HCT116 (cell line): ENCODE data around the gene PLPP6. TPM values are rescaled to one million over a fixed set of nuclear protein-coding genes. Genes with fewer than 3 reads are reported as not detected.

Experiments
- ATAC-seq: fragments of 200-7000 bp; cut with Tn5 transposase; 2 replicates; pipeline ENCODE4 v1.9.1; 2020; ENCODE audit warnings: mild to moderate bottlenecking, moderate library complexity
- BruUV-seq: library from RNA; stranded (reverse); fragments of 400-500 nt; replicated peaks from 2 replicates; lab custom pipeline; 2021; lab: Mats Ljungman, UMichigan
- CTCF ChIA-PET: fragments of 300-600 bp; sonication (Branson Sonifier 250); formaldehyde crosslinking; loops from one replicate; lab custom pipeline; 2021; ENCODE audit warnings: antibody characterized with exemption; lab: Charles Lee
- POLR2A ChIA-PET: fragments of 300-600, 350-600 bp; sonication (Branson Sonifier 250); formaldehyde crosslinking; loops from one replicate; lab custom pipeline; 2021; ENCODE audit warnings: antibody characterized with exemption; lab: Charles Lee
- RAD21 ChIA-PET, 2 experiments: fragments of 300-600 bp; sonication (Branson Sonifier 250); formaldehyde crosslinking; loops; one replicate each; lab custom pipeline; 2023; ENCODE audit warnings: low total read pairs in 2 of 2; ENCODE audit not compliant: uncharacterized antibody in 2 of 2, unreplicated experiment in 2 of 2, low non-redundant PET in 1 of 2; lab: Charles Lee
- DNase-seq: peaks from one replicate; pipeline ENCODE4 v3.0.0-alpha.2; 2010; ENCODE audit warnings: low read depth, low spot score
- H2AFZ ChIP-seq: fragments of 200-600 bp; shearing (Covaris generic), sonication (generic); 2 replicates; pipeline ENCODE4 v1.6.1; 2017; ENCODE audit warnings: low read depth, mixed run types, mixed read lengths, antibody characterized with exemption, low read length; ENCODE audit not compliant: poor library complexity, severe bottlenecking
- H3K27ac ChIP-seq: 2 replicates; pipeline ENCODE4 v1.5.1; 2012; ENCODE audit warnings: low read depth, low read length
- H3K27me3 ChIP-seq: fragments of 200-600 bp; sonication (generic); 2 replicates; pipeline ENCODE4 v1.6.1; 2016; ENCODE audit warnings: mixed run types, low read length, mixed read lengths; ENCODE audit not compliant: insufficient read depth
- H3K36me3 ChIP-seq, 2 experiments: fragments of 200-500 bp in 1 of 2; fragments of 200-600 bp in 1 of 2; sonication (Bioruptor generic) in 1 of 2; sonication (generic) in 1 of 2; 2 replicates each; pipeline versions ENCODE4 v1.5.1 to v1.6.1; 2014 to 2016; ENCODE audit warnings: low read length in 2 of 2, inconsistent platforms in 1 of 2, mixed read lengths in 1 of 2, mixed run types in 1 of 2; ENCODE audit not compliant: insufficient read depth in 2 of 2, control insufficient read depth in 1 of 2
- H3K4me1 ChIP-seq, 2 experiments: fragments of 200-600 bp in 1 of 2; sonication (generic) in 1 of 2; 2 replicates each; pipeline versions ENCODE4 v1.5.1 to v1.6.1; 2012 to 2017; ENCODE audit warnings: low read length in 2 of 2, inconsistent platforms in 1 of 2, mild to moderate bottlenecking in 1 of 2, mixed read lengths in 1 of 2, mixed run types in 1 of 2, moderate library complexity in 1 of 2; ENCODE audit not compliant: insufficient read depth in 2 of 2, control insufficient read depth in 1 of 2
- H3K4me2 ChIP-seq: fragments of 200-600 bp; sonication (generic); 2 replicates; pipeline ENCODE4 v1.6.1; 2017; ENCODE audit warnings: mixed run types, low read length, mixed read lengths
- H3K4me3 ChIP-seq, 2 experiments: fragments of 200-600 bp in 1 of 2; sonication (generic) in 1 of 2; replicated peaks in 1 of 2; 2 replicates each; pipeline ENCODE4 v1.5.1; 2011 to 2016; ENCODE audit warnings: low read length in 2 of 2, control low read depth in 1 of 2, low read depth in 1 of 2, mild to moderate bottlenecking in 1 of 2, mixed read lengths in 1 of 2, mixed run types in 1 of 2
- H3K79me2 ChIP-seq: fragments of 200-600 bp; sonication (generic); 2 replicates; pipeline ENCODE4 v1.6.1; 2017; ENCODE audit warnings: mild to moderate bottlenecking, mixed run types, low read length, moderate library complexity, mixed read lengths; ENCODE audit not compliant: insufficient read depth
- H3K9ac ChIP-seq: fragments of 200-600 bp; sonication (generic); 2 replicates; pipeline ENCODE4 v1.6.1; 2016; ENCODE audit warnings: low read length, mixed read lengths
- H3K9me2 ChIP-seq: fragments of 200-600 bp; sonication (generic), shearing (Covaris generic); 2 replicates; pipeline ENCODE4 v1.6.1; 2017; ENCODE audit warnings: mixed run types, mild to moderate bottlenecking, moderate library complexity; ENCODE audit not compliant: insufficient read depth
- H3K9me3 ChIP-seq, 2 experiments: fragments of 200-500 bp in 1 of 2; fragments of 200-600 bp in 1 of 2; sonication (Bioruptor generic) in 1 of 2; sonication (generic) in 1 of 2; 2 replicates each; pipeline ENCODE4 v1.6.1; 2014 to 2017; ENCODE audit warnings: low read length in 2 of 2, mixed read lengths in 2 of 2, inconsistent platforms in 1 of 2, low read depth in 1 of 2, mild to moderate bottlenecking in 1 of 2, mixed run types in 1 of 2, moderate library complexity in 1 of 2; ENCODE audit not compliant: control insufficient read depth in 1 of 2, insufficient read depth in 1 of 2
- H4K20me1 ChIP-seq: fragments of 200-600 bp; sonication (generic), shearing (Covaris generic); 2 replicates; pipeline ENCODE4 v1.6.1; 2017; ENCODE audit warnings: mixed run types, mild to moderate bottlenecking, moderate library complexity; ENCODE audit not compliant: insufficient read depth
- ATF3 ChIP-seq: IDR thresholded peaks from 2 replicates; pipeline ENCODE4 v1.6.1; 2012
- CEBPB ChIP-seq: IDR thresholded peaks from 2 replicates; pipeline ENCODE4 v1.6.1; 2012; ENCODE audit warnings: low read depth
- CTCF ChIP-seq, 3 experiments: fragments of 200-600 bp in 1 of 3; sonication (generic) in 1 of 3; IDR thresholded peaks in 2 of 3; conservative IDR thresholded peaks in 1 of 3; 2 replicates each; pipeline ENCODE4 v1.5.1; 2012 to 2017; ENCODE audit warnings: low read depth in 2 of 3, low read length in 2 of 3, antibody characterized with exemption in 1 of 3, borderline replicate concordance in 1 of 3, control low read depth in 1 of 3, mild to moderate bottlenecking in 1 of 3, mixed read lengths in 1 of 3, mixed run types in 1 of 3, moderate library complexity in 1 of 3; ENCODE audit not compliant: insufficient read depth in 1 of 3
- EGR1 ChIP-seq: IDR thresholded peaks from 2 replicates; pipeline ENCODE4 v1.6.1; 2012; ENCODE audit warnings: low read depth
- ELF1 ChIP-seq: IDR thresholded peaks from 2 replicates; pipeline ENCODE4 v1.6.1; 2012; ENCODE audit warnings: low read depth, borderline replicate concordance
- EZH2 ChIP-seq: fragments of 200-600 bp; sonication (generic); IDR thresholded peaks from 2 replicates; pipeline ENCODE4 v1.6.1; 2017; ENCODE audit warnings: antibody characterized with exemption, mixed run types
- EZH2phosphoT487 ChIP-seq: fragments of 200-600 bp; IDR thresholded peaks from 2 replicates; pipeline ENCODE4 v1.6.1; 2018; ENCODE audit warnings: antibody characterized with exemption, borderline replicate concordance
- JUND ChIP-seq: IDR thresholded peaks from 2 replicates; pipeline ENCODE4 v1.6.1; 2012
- RAD21 ChIP-seq: IDR thresholded peaks from 2 replicates; pipeline ENCODE4 v1.6.1; 2012; ENCODE audit warnings: low read depth, mild to moderate bottlenecking
- SIN3A ChIP-seq: IDR thresholded peaks from 2 replicates; pipeline ENCODE4 v1.6.1; 2012; ENCODE audit warnings: low read depth
- SRF ChIP-seq: IDR thresholded peaks from 2 replicates; pipeline ENCODE4 v1.6.1; 2012; ENCODE audit warnings: low read depth
- TCF7L2 ChIP-seq: IDR thresholded peaks from 2 replicates; pipeline ENCODE4 v1.7.0; 2011; ENCODE audit warnings: borderline replicate concordance, inconsistent platforms; ENCODE audit not compliant: insufficient read depth, insufficient read length; ENCODE audit errors: extremely low read depth
- ZNF274 ChIP-seq: fragments of 200-500 bp; sonication (Bioruptor generic); IDR thresholded peaks from 2 replicates; pipeline ENCODE4 v1.6.1; 2014; ENCODE audit warnings: mild to moderate bottlenecking, low read depth, low read length, inconsistent platforms
- intact Hi-C: fragments of 100-400 bp; cut with micrococcal nuclease; formaldehyde crosslinking; loops from 2 replicates; pipeline ENCODE4 v1.10.0; 2022
- total RNA-seq: library from RNA; stranded (reverse); gene quantifications from one replicate; pipeline ENCODE4 v1.2.1, GENCODE V29; 2021; ENCODE audit not compliant: unreplicated experiment
- TF ChIP-seq, protein P1 (sequence below): IDR thresholded peaks from 2 replicates; pipeline ENCODE4 v1.6.1; 2012

PLPP6 gene
- total RNA-seq, 1 experiment from 2014 or later, result 5.0 TPM

GRCh38 chr9:4669890-4670289, 7.8 kb downstream of the PLPP6 start:
- H3K9me3 ChIP-seq, result no peaks in the 10 kb centered on the region
- H3K4me1 ChIP-seq, result peaks cover 3 to 8% of the 10 kb centered on the region in 2 experiments; a peak in 1 of 4 replicates
- no peak for TF ChIP-seq CTCF (IDR thresholded peaks at IDR 0.05 in 2 of 3, conservative IDR thresholded peaks at IDR 0.05 in 1 of 3; ENCODE audit: borderline replicate concordance in 1 of 3, insufficient read depth in 1 of 3, low read depth in 2 of 3, low read length in 2 of 3)
- TF ChIP-seq ZNF274, result no peak
- no peak for TF ChIP-seq TCF7L2
- TF ChIP-seq ELF1, result no peak
- no peak overlapping the region for H3K9ac ChIP-seq
- H2AFZ ChIP-seq, result no peak overlapping the region
- BruUV-seq, result no TSS peak
- H3K4me2 ChIP-seq, result no peak overlapping the region
- DNase-seq (no peak), ATAC-seq (no peak)
- intact Hi-C loops, result loop anchor here (10.0 kb wide), 2 partner anchors 315 to 925 kb away; partner anchors contain the start of gene JAK2
- H3K4me3 ChIP-seq, result no peak overlapping the region
- H3K79me2 ChIP-seq, result no peaks in the 10 kb centered on the region
- H4K20me1 ChIP-seq, result no peaks in the 10 kb centered on the region
- CTCF ChIA-PET, result no interaction called here
- no peaks in the 10 kb centered on the region for H3K9me2 ChIP-seq
- POLR2A ChIA-PET, result interaction anchor here (1.2 kb wide), 1 partner anchor 9 kb away, joined by 3 read pairs; the partner anchor contains the start of gene CDC37L1
- H3K27ac ChIP-seq, result no peak overlapping the region
- RAD21 ChIA-PET, result no interaction called here
- H3K36me3 ChIP-seq, result no peaks in the 10 kb centered on the region
- H3K27me3 ChIP-seq, result no peaks in the 10 kb centered on the region

DNA sequence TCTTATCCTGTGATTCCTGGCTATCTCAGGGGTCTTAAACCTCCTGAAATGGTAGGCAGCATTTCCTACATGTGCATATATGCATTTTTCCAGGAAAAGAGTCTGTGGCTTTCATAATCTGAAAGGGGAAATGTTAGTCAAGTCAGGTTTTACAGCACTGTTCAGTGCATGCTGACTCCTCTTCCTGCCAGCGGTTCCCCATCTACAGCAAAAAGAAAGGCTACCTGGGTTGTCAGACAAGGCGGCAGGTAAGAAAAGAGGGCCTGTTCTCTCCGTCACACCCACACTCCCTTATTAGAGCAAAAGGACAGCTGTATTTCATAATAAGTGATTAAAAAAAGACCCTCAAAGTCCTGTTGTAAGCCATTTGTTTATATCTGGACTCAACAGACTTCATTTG, 8.5 kb downstream of the PLPP6 start:
- H3K27me3 ChIP-seq, result no peaks in the 10 kb centered on the region
- no TSS peak for BruUV-seq

More for the DNA sequence above, 8.5 kb downstream of the PLPP6 start:
- DNase-seq (no peak), ATAC-seq (no peak)
- intact Hi-C loops, result no loop called here
- TF ChIP-seq SIN3A (no peak), CEBPB (no peak), EZH2phosphoT487 (no peak), EZH2 (no peak), JUND (no peak), EGR1 (no peak), SRF (no peak), ATF3 (no peak), RAD21 (no peak)
- TF ChIP-seq, protein P1, sequence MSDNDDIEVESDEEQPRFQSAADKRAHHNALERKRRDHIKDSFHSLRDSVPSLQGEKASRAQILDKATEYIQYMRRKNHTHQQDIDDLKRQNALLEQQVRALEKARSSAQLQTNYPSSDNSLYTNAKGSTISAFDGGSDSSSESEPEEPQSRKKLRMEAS, result no peak
- Histone ChIP-seq H3K9me2 (no peaks in the 10 kb centered on the region), H2AFZ (no peak overlapping the region), H3K9ac (no peak overlapping the region), H3K27ac (no peak overlapping the region), H4K20me1 (no peaks in the 10 kb centered on the region), H3K36me3 (no peaks in the 10 kb centered on the region), H3K4me3 (no peak overlapping the region), H3K4me1 (peaks cover 3 to 4% of the 10 kb centered on the region in 2 experiments; a peak in 1 of 4 replicates), H3K79me2 (no peaks in the 10 kb centered on the region), H3K9me3 (no peaks in the 10 kb centered on the region), H3K4me2 (no peak overlapping the region)
- ChIA-PET RAD21 (no interaction called here), POLR2A (interaction anchor here (1.2 kb wide), 1 partner anchor 9 kb away, joined by 3 read pairs; the partner anchor contains the start of gene CDC37L1), CTCF (no interaction called here)
